Sigmoid colon (tissue), 7 donors: ENCODE measurements around the gene RAB11FIP5. TPM values are rescaled to one million over a fixed set of nuclear protein-coding genes. Genes with fewer than 3 reads are reported as not detected.
A peak's percentile ranks its signal among the peaks of the same experiment; 100 is the strongest.

Experiments used
- DNase-seq: peaks from one replicate; pipeline ENCODE4 v3.0.0-alpha.2; 2019
- H3K27ac ChIP-seq, 4 donors: fragments of 200-600 bp; sonication (generic); one replicate each; pipeline ENCODE4 v1.5.1; 2016 to 2019; ENCODE audit warnings: mild to moderate bottlenecking in 1 of 4
- H3K27me3 ChIP-seq, 3 donors: fragments of 200-600 bp; sonication (generic); one replicate each; pipeline ENCODE4 v1.5.1; 2019; ENCODE audit warnings: mild to moderate bottlenecking in 1 of 3
- H3K36me3 ChIP-seq, 4 donors: fragments of 200-600 bp; sonication (generic); one replicate each; pipeline ENCODE4 v1.5.1; 2016 to 2019
- H3K4me1 ChIP-seq, 4 donors: fragments of 200-600 bp; sonication (generic); one replicate each; pipeline ENCODE4 v1.5.1; 2017 to 2019
- H3K4me3 ChIP-seq, 4 donors: fragments of 200-600 bp; sonication (generic); one replicate each; pipeline ENCODE4 v1.5.1; 2017 to 2019; ENCODE audit warnings: mild to moderate bottlenecking in 2 of 4, moderate library complexity in 1 of 4
- H3K9me3 ChIP-seq, 4 donors: fragments of 200-600 bp in 3 of 4; sonication (generic) in 3 of 4; one replicate each; pipeline versions ENCODE4 v1.5.1 to v1.6.1; 2013 to 2019
- CTCF ChIP-seq, 4 experiments: fragments of 450-650 bp in 3 of 4; fragments of 200-600 bp in 1 of 4; IDR thresholded peaks; one replicate each; pipeline ENCODE4 v1.5.1; 2016 to 2019; ENCODE audit warnings: antibody characterized with exemption in 4 of 4, mild to moderate bottlenecking in 3 of 4, moderate library complexity in 2 of 4
- EP300 ChIP-seq, 4 donors: sonication (generic); formaldehyde crosslinking; IDR thresholded peaks; one replicate each; pipeline ENCODE4 v1.6.1; 2017; ENCODE audit warnings: antibody characterized with exemption in 4 of 4
- POLR2A ChIP-seq, 2 donors: fragments of 450-650 bp; IDR thresholded peaks; one replicate each; pipeline ENCODE4 v1.6.1; 2016; ENCODE audit warnings: antibody characterized with exemption in 2 of 2, mild to moderate bottlenecking in 2 of 2, moderate library complexity in 2 of 2
- POLR2AphosphoS5 ChIP-seq, 4 donors: sonication (generic); formaldehyde crosslinking; IDR thresholded peaks; one replicate each; pipeline ENCODE4 v1.6.1; 2017; ENCODE audit warnings: antibody characterized with exemption in 4 of 4
- WGBS, 2 donors: extraction: QIAGEN DNeasy Blood & Tissue Kit; methylation state at CpG; one replicate each; pipeline ENCODE4 v1.1.7; 2013; 5-methylcytosine and 5-hydroxymethylcytosine counted together
- intact Hi-C: fragments of 100-400 bp; cut with DNase I; formaldehyde crosslinking; loops from one replicate; pipeline ENCODE4 v1.15.1; 2023
- polyA plus RNA-seq, 3 donors: library from polyadenylated mRNA; stranded (reverse); fragments of 200-250 nt; gene quantifications; one replicate each; pipeline ENCODE4 v1.2.3, GENCODE V29; 2013
- total RNA-seq, 4 donors: library from RNA; depleted of rRNA; stranded (reverse); fragments of >200 nt; gene quantifications; one replicate each; pipeline ENCODE4 v1.1.0, GENCODE V29; 2016
- donor health status: healthy with polysubstance abuse.
- donor health status: Bipolar disorder and iron deficiency.
- donor health status: healthy.

RAB11FIP5 gene
- total and polyA plus RNA-seq, 7 donors = 9.6 to 24.4 (median 13.9) TPM

- peaks cover 0 to 19% (median 0%) of the 10 kb centered on the region in 4 donors for H3K36me3 ChIP-seq
- H3K4me3 ChIP-seq = peak within 1 kb of the TSS; percentile 67 to 90 (median 78)
- WGBS, 2 donors = 1% methylated on average over 67 of the region's 67 CpGs
- TF ChIP-seq CTCF (IDR thresholded peaks at IDR 0.05) = peak in 1 of 4 experiments; percentile 26
- peak; percentile 59 to 83 (median 71) for TF ChIP-seq POLR2AphosphoS5 (IDR thresholded peaks at IDR 0.05)
- peak in 1 of 2 donors; percentile 4 for TF ChIP-seq POLR2A (IDR thresholded peaks at IDR 0.05)
- TF ChIP-seq EP300 (IDR thresholded peaks at IDR 0.05) = no peak
- peaks cover 0 to 37% (median 29%) of the 10 kb centered on the region in 4 donors for H3K4me1 ChIP-seq
- intact Hi-C loops = loop anchor here (1.0 to 5.0 kb wide), 3 partner anchors 41 to 161 kb away; partner anchors contain the start of genes CCT7, PRADC1 and RAB11FIP5
- no peaks in the 10 kb centered on the region for H3K27me3 ChIP-seq
- H3K27ac ChIP-seq = peak within 1 kb of the TSS; percentile 87 to 96 (median 93)
- no peaks in the 10 kb centered on the region for H3K9me3 ChIP-seq
- peak; percentile 99 for DNase-seq
These were observed 41.2 kb downstream of the RAB11FIP5 start, which contains the start of gene SFXN5 for GRCh38 chr2:73071360-73072128. Gene SFXN5, minus strand, starts transcription at chr2:73071712. Its CDS starts 7 bp downstream, at chr2:73071705.

GRCh38 chr2:73070643-73071359, 41.9 kb downstream of the RAB11FIP5 start:
- H3K27ac ChIP-seq = peak overlapping the region; percentile 87 to 96 (median 93)
- H3K9me3 ChIP-seq = no peaks in the 10 kb centered on the region
- no peaks in the 10 kb centered on the region for H3K27me3 ChIP-seq
- H3K36me3 ChIP-seq = peaks cover 0 to 16% (median 0%) of the 10 kb centered on the region in 4 donors
- peak; percentile 75 for DNase-seq
- intact Hi-C loops = loop anchor here (1.0 to 5.0 kb wide), 3 partner anchors 42 to 162 kb away; partner anchors contain the start of genes CCT7, PRADC1 and RAB11FIP5
- peaks cover 0 to 37% (median 28%) of the 10 kb centered on the region in 4 donors for H3K4me1 ChIP-seq
- H3K4me3 ChIP-seq = peak overlapping the region; percentile 67 to 90 (median 78)
- no peak for TF ChIP-seq EP300 (IDR thresholded peaks at IDR 0.05)
- peak; percentile 45 to 87 (median 84) for TF ChIP-seq POLR2AphosphoS5 (IDR thresholded peaks at IDR 0.05)
- no peak for TF ChIP-seq CTCF (IDR thresholded peaks at IDR 0.05)
- peak; percentile 36 to 54 for TF ChIP-seq POLR2A (IDR thresholded peaks at IDR 0.05)
- WGBS, 2 donors = 0% methylated on average over 83 of the region's 83 CpGs

- Histone ChIP-seq H3K4me3 (peak overlapping the region; percentile 67 to 90 (median 78)), H3K27ac (peak overlapping the region; percentile 87 to 96 (median 93)), H3K27me3 (no peaks in the 10 kb centered on the region), H3K9me3 (no peaks in the 10 kb centered on the region), H3K36me3 (peaks cover 0 to 8% (median 0%) of the 10 kb centered on the region in 4 donors), H3K4me1 (peaks cover 0 to 37% (median 27%) of the 10 kb centered on the region in 4 donors)
- TF ChIP-seq EP300 (IDR thresholded peaks at IDR 0.05) (no peak), POLR2AphosphoS5 (IDR thresholded peaks at IDR 0.05) (no peak), POLR2A (IDR thresholded peaks at IDR 0.05) (no peak), CTCF (IDR thresholded peaks at IDR 0.05) (no peak)
- WGBS, 2 donors = 5 to 15% methylated on average over 29 of the region's 29 CpGs
- DNase-seq = no peak
- intact Hi-C loops = loop anchor here (5.0 kb wide), 1 partner anchor 162 kb away; the partner anchor contains the start of genes CCT7 and PRADC1
These were observed 42.7 kb downstream of the RAB11FIP5 start for GRCh38 chr2:73069855-73070642.
